HepG2 (cell line): Measurements from ENCODE around the gene CD53. TPM values are rescaled to one million over a fixed set of nuclear protein-coding genes. Genes with fewer than 3 reads are reported as not detected.

ENCODE experiments used
- ATAC-seq: fragments of 200-7000 bp; cut with Tn5 transposase; 3 replicates; pipeline ENCODE4 v1.9.1; 2020; ENCODE audit warnings: mild to moderate bottlenecking, moderate library complexity
- BruUV-seq: library from RNA; stranded (reverse); fragments of 400-500 nt; replicated peaks from 2 replicates; lab custom pipeline; 2021; lab: Mats Ljungman, UMichigan
- CTCF ChIA-PET: fragments of 300-600 bp; formaldehyde crosslinking; extraction: SDS; loops from one replicate; lab custom pipeline; 2021; ENCODE audit warnings: low total read pairs, inconsistent platforms, low intra/inter-chr PET ratio; lab: Yijun Ruan, JAX
- POLR2A ChIA-PET: fragments of 350-600 bp; sonication (Branson Sonifier 250); formaldehyde crosslinking; loops from one replicate; lab custom pipeline; 2020; ENCODE audit warnings: antibody characterized with exemption, inconsistent platforms; lab: Yijun Ruan, JAX
- DNase-seq: peaks from one replicate; pipeline ENCODE4 v3.0.0-alpha.2; 2015; ENCODE audit warnings: low spot score
- FAIRE-seq: peaks from 3 replicates; lab custom pipeline; 2011; peaks lifted over from hg19 to GRCh38; lab: Jason Lieb, UNC
- H2AFZ ChIP-seq: one replicate; pipeline ENCODE4 v1.6.1; 2011; ENCODE audit warnings: low read length, inconsistent platforms
- H3K27ac ChIP-seq: fragments of 300-600 bp; 3 replicates; pipeline ENCODE4 v1.8.0; 2011; ENCODE audit warnings: mixed run types, mild to moderate bottlenecking, mixed read lengths, low read length, inconsistent platforms; ENCODE audit not compliant: insufficient read depth; ENCODE audit errors: extremely low read length
- H3K27me3 ChIP-seq, 2 experiments: fragments of 200-600 bp in 1 of 2; 2 replicates in 1 of 2; 3 replicates in 1 of 2; pipeline versions ENCODE4 v1.6.0 to v1.8.0; 2011; ENCODE audit warnings: low read length in 2 of 2, mild to moderate bottlenecking in 2 of 2, moderate library complexity in 2 of 2, inconsistent platforms in 1 of 2; ENCODE audit not compliant: insufficient read depth in 2 of 2, control insufficient read depth in 1 of 2
- H3K36me3 ChIP-seq, 2 experiments: fragments of 200-600 bp in 1 of 2; replicated peaks in 1 of 2; 2 replicates in 1 of 2; 3 replicates in 1 of 2; pipeline versions ENCODE4 v1.5.1 to v1.8.0; 2011; ENCODE audit warnings: low read length in 2 of 2, inconsistent platforms in 1 of 2; ENCODE audit not compliant: insufficient read depth in 2 of 2, control insufficient read depth in 1 of 2
- H3K4me1 ChIP-seq: 2 replicates; pipeline ENCODE4 v1.5.1; 2012; ENCODE audit warnings: low read length, inconsistent platforms; ENCODE audit not compliant: insufficient read depth
- H3K4me2 ChIP-seq: 2 replicates; pipeline ENCODE4 v1.6.0; 2011; ENCODE audit warnings: low read depth, low read length, inconsistent platforms
- H3K4me3 ChIP-seq, 3 experiments: fragments of 200-600 bp in 1 of 3; sonication (generic), shearing (Covaris generic) in 1 of 3; replicated peaks in 1 of 3; 2 replicates each; pipeline ENCODE4 v1.5.1; 2011 to 2016; ENCODE audit warnings: low read length in 3 of 3, inconsistent platforms in 2 of 3, low read depth in 2 of 3, mild to moderate bottlenecking in 2 of 3, control low read depth in 1 of 3, mixed read lengths in 1 of 3; ENCODE audit not compliant: insufficient read depth in 1 of 3
- H3K79me2 ChIP-seq: one replicate; pipeline ENCODE4 v1.6.1; 2011; ENCODE audit warnings: low read length, inconsistent platforms; ENCODE audit not compliant: insufficient read depth
- H3K9ac ChIP-seq: 2 replicates; pipeline ENCODE4 v1.6.0; 2011; ENCODE audit warnings: mild to moderate bottlenecking, low read depth, low read length, inconsistent platforms; ENCODE audit not compliant: insufficient read depth
- H3K9me3 ChIP-seq: 2 replicates; pipeline ENCODE4 v1.5.1; 2012; ENCODE audit warnings: mild to moderate bottlenecking, low read length
- H4K20me1 ChIP-seq: 2 replicates; pipeline ENCODE4 v1.6.0; 2011; ENCODE audit warnings: inconsistent platforms, mild to moderate bottlenecking, low read length, moderate library complexity; ENCODE audit not compliant: insufficient read depth
- HDAC2 ChIP-seq: sonication (generic); formaldehyde crosslinking; IDR thresholded peaks from 2 replicates; pipeline ENCODE4 v1.4.0; 2020; ENCODE audit warnings: missing genetic modification reagents
- RFX1 ChIP-seq: fragments of 450-650 bp; IDR thresholded peaks from 2 replicates; pipeline ENCODE4 v1.6.1; 2017
- ZBTB14 ChIP-seq: sonication (generic); formaldehyde crosslinking; IDR thresholded peaks from 2 replicates; pipeline ENCODE4 v1.4.0; 2020; ENCODE audit warnings: missing genetic modification reagents
- ZNF513 ChIP-seq: sonication (generic); formaldehyde crosslinking; conservative IDR thresholded peaks from 2 replicates; pipeline ENCODE4 v1.5.0; 2020; ENCODE audit warnings: missing genetic modification reagents
- WGBS: methylation state at CpG from one replicate; pipeline ENCODE4 v1.1.6; 2017; ENCODE audit warnings: low lambda C conversion rate; 5-methylcytosine and 5-hydroxymethylcytosine counted together
- in situ Hi-C: cut with HindIII; loops from 2 replicates; pipeline ENCODE4 v1.10.0; 2017; ENCODE audit warnings: low pct_unique_long_range_greater_than_20kb; ENCODE audit not compliant: extremely low pct_ligation_motif_present
- intact Hi-C: fragments of 100-400 bp; cut with micrococcal nuclease; formaldehyde crosslinking; loops from one replicate; pipeline ENCODE4 v1.10.0; 2022; ENCODE audit not compliant: unreplicated experiment
- polyA plus RNA-seq, 8 experiments: library from polyadenylated mRNA; depleted of rRNA in 3 of 8; stranded (reverse) in 7 of 8; unstranded in 1 of 8; fragments of >200 nt; fragmentation: Illumina TruSeq in 4 of 8; extraction: Trizol in 4 of 8; gene quantifications; 2 replicates each; pipeline versions ENCODE4 v1.2.1 to v1.2.3, GENCODE V29; 2011 to 2016; ENCODE audit warnings: low read depth in 4 of 8, missing spikeins in 1 of 8, mixed read lengths in 1 of 8; ENCODE audit not compliant: insufficient read depth in 1 of 8
- total RNA-seq, 5 experiments: library from RNA; depleted of rRNA; stranded (reverse); fragments of >200 nt; fragmentation: Illumina TruSeq; extraction: Trizol; gene quantifications; 2 replicates each; pipeline ENCODE4 v1.2.3, GENCODE V29; 2016; ENCODE audit warnings: low read depth in 1 of 5
- TF ChIP-seq, protein P1 (sequence below): sonication (generic); formaldehyde crosslinking; IDR thresholded peaks from 2 replicates; pipeline ENCODE4 v1.8.1; 2023; ENCODE audit warnings: mild to moderate bottlenecking, missing genetic modification reagents, borderline replicate concordance

CD53 gene
- total and polyA plus RNA-seq, 2 of the 13 experiments (the other 11 are each of a cell fraction or from before 2014, with no cell fraction given): not detected

DNA sequence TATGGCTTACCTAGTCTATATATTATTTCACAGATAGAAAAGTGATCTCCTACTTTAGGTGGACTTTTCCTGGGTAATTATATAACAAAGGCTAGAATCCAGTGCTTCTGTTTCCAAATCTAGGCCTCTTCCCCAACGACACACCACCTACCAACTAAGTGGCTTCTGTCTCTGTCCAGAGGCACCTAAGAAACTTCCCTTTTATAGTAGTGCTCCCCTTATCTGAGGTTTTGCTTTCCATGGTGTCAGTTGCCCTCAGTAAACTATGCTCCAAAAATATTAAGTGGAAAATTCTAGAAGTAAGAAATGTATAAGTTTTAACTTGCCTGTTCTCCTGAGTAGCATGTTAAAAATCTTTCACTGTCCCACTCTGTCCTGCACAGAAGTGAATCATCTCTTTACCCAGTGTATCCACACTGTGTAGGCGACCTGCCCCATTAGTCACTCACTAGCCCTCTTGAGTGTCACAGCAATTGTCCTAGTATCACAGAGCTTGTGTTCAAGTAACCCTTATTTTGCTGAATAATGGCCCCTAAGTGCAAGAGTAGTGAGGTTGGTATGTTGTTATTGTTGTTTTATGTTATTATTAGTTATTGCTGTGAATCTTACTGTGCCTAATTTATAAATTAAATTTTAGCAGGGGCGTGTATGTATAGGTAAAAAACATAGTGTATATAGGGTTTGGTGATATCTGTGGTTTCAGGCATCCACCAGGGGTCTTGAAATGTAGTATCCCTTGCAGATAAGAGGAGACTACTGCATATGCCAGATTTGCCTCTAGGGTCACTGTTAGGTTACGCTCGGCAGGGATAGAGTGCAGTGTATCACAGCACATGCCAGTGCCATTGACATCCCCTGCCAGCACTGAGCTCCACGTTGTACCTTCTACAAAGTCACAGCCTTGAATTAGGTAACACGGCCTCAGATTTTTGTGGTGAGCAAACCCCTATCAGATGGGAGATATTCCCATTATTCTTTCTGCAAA, 14.7 kb upstream of the CD53 start:
- H3K79me2 ChIP-seq: no peaks in the 10 kb centered on the region
- intact Hi-C loops: no loop called here
- no TSS peak for BruUV-seq
- no peak overlapping the region for H3K4me2 ChIP-seq
- no peak overlapping the region for H3K27ac ChIP-seq
- WGBS: 14% methylated on average over 7 of the region's 7 CpGs
- FAIRE-seq (no peak), ATAC-seq (no peak; the same call in 2 of the 3 replicates), DNase-seq (no peak)
- ChIA-PET CTCF (no interaction called here), POLR2A (no interaction called here)
- no peak overlapping the region for H3K4me3 ChIP-seq
- in situ Hi-C loops: no loop called here
- no peaks in the 10 kb centered on the region for H3K9me3 ChIP-seq
- H3K27me3 ChIP-seq: peaks cover 0 to 2% of the 10 kb centered on the region in 2 experiments; a peak in 3 of 5 replicates
- no peak overlapping the region for H3K9ac ChIP-seq
- H3K4me1 ChIP-seq: no peaks in the 10 kb centered on the region
- TF ChIP-seq ZNF513 (CRISPR knock-in tag) (no peak), RFX1 (no peak), HDAC2 (CRISPR knock-in tag) (no peak), ZBTB14 (CRISPR knock-in tag) (no peak)
- TF ChIP-seq, protein P1, sequence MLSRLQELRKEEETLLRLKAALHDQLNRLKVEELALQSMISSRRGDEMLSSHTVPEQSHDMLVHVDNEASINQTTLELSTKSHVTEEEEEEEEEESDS: no peak
- no peaks in the 10 kb centered on the region for H3K36me3 ChIP-seq
- no peaks in the 10 kb centered on the region for H4K20me1 ChIP-seq
- no peak overlapping the region for H2AFZ ChIP-seq
